Activated naive CD4-positive, alpha-beta T cell treated with anti-CD3 and anti-CD28 coated beads, Interleukin-2, amount 10 ng/mL, durations not matched to agents 7 days and 5 days (primary cell): ENCODE measurements around the gene OPA3.
A peak's percentile ranks its signal among the peaks of the same experiment; 100 is the strongest.
"Not testable (repeated sequence)": the region's sequence is repeated elsewhere in the genome, so short reads cannot be mapped to it uniquely, and the experiment has no call there.

Experiments
- CTCF ChIA-PET: fragments of 350-600 bp; sonication (Branson Sonifier 250); formaldehyde crosslinking; loops from one replicate; lab custom pipeline; 2021; ENCODE audit warnings: antibody characterized with exemption; lab: Charles Lee
- DNase-seq: peaks from one replicate; pipeline ENCODE4 v3.0.0-alpha.2; 2020
- H3K27ac Mint-ChIP-seq: one replicate; pipeline ENCODE4 v1.8.0; 2021; ENCODE audit warnings: mild to moderate bottlenecking, moderate library complexity, mixed read lengths
- H3K27me3 Mint-ChIP-seq: one replicate; pipeline ENCODE4 v1.8.0; 2021; ENCODE audit warnings: mild to moderate bottlenecking, mixed read lengths
- H3K36me3 Mint-ChIP-seq: one replicate; pipeline ENCODE4 v1.8.0; 2021; ENCODE audit warnings: mixed read lengths
- H3K4me1 Mint-ChIP-seq: one replicate; pipeline ENCODE4 v1.8.0; 2021; ENCODE audit warnings: mixed read lengths
- H3K4me3 Mint-ChIP-seq: one replicate; pipeline ENCODE4 v1.8.0; 2021; ENCODE audit warnings: mild to moderate bottlenecking, moderate library complexity, mixed read lengths
- H3K9me3 Mint-ChIP-seq: one replicate; pipeline ENCODE4 v1.8.0; 2021; ENCODE audit warnings: mixed read lengths

OPA3 gene

GRCh38 chr19:45584332-45585157, at the start of gene OPA3:
Gene OPA3, minus strand, starts transcription at chr19:45584802. Its CDS starts 38 bp downstream, at chr19:45584764.
- H3K27ac Mint-ChIP-seq = peak within 1 kb of the TSS; percentile 97
- peaks cover 22% of the 10 kb centered on the region for H3K27me3 Mint-ChIP-seq
- peaks cover 32% of the 10 kb centered on the region for H3K4me1 Mint-ChIP-seq
- DNase-seq = peak; percentile 100
- H3K36me3 Mint-ChIP-seq = peaks cover 15% of the 10 kb centered on the region
- CTCF ChIA-PET = interaction anchor here (1.0 to 2.0 kb wide), 3 partner anchors 14 to 58 kb away, joined by 3 to 10 read pairs (median 5); no protein-coding TSS in a partner anchor
- H3K9me3 Mint-ChIP-seq = no peaks in the 10 kb centered on the region
- peak within 1 kb of the TSS; percentile 83 for H3K4me3 Mint-ChIP-seq

- CTCF ChIA-PET = no interaction called here
- H3K9me3 Mint-ChIP-seq = no peaks in the 10 kb centered on the region
- no peak overlapping the region for H3K4me3 Mint-ChIP-seq
Observed at GRCh38 chr19:45632468-45633196, 48.0 kb upstream of the OPA3 start.

GRCh38 chr19:45630463-45630862, 45.9 kb upstream of the OPA3 start:
- H3K4me3 Mint-ChIP-seq = no peak overlapping the region
- H3K4me1 Mint-ChIP-seq = peaks cover 9% of the 10 kb centered on the region
- CTCF ChIA-PET = interaction anchor here (0.8 to 1.3 kb wide), 2 partner anchors 12 to 59 kb away, joined by 3 to 8 read pairs; no protein-coding TSS in a partner anchor
- H3K27me3 Mint-ChIP-seq = no peaks in the 10 kb centered on the region
- DNase-seq = no peak
- no peak overlapping the region for H3K27ac Mint-ChIP-seq
- H3K9me3 Mint-ChIP-seq = no peaks in the 10 kb centered on the region
- H3K36me3 Mint-ChIP-seq = peaks cover 26% of the 10 kb centered on the region

More at GRCh38 chr19:45632468-45633196, 48.0 kb upstream of the OPA3 start:
- DNase-seq = peak; percentile 38
- H3K36me3 Mint-ChIP-seq = peaks cover 20% of the 10 kb centered on the region
- no peaks in the 10 kb centered on the region for H3K27me3 Mint-ChIP-seq
- H3K4me1 Mint-ChIP-seq = peaks cover 12% of the 10 kb centered on the region
- peak overlapping the region; percentile 69 for H3K27ac Mint-ChIP-seq

GRCh38 chr19:45629704-45630103, 45.1 kb upstream of the OPA3 start:
- Mint-ChIP-seq H3K9me3 (no peaks in the 10 kb centered on the region), H3K27me3 (no peaks in the 10 kb centered on the region), H3K4me1 (peaks cover 9% of the 10 kb centered on the region), H3K4me3 (no peak overlapping the region), H3K36me3 (peaks cover 27% of the 10 kb centered on the region), H3K27ac (no peak overlapping the region)
- CTCF ChIA-PET = interaction anchor here (0.8 kb wide), 1 partner anchor 14 kb away, joined by 3 read pairs; no protein-coding TSS in a partner anchor
- no peak for DNase-seq

- H3K9me3 Mint-ChIP-seq, DNase-seq, H3K27me3 Mint-ChIP-seq, H3K27ac Mint-ChIP-seq, H3K4me1 Mint-ChIP-seq, H3K4me3 Mint-ChIP-seq: not testable (repeated sequence)
- peaks cover 35% of the 10 kb centered on the region for H3K36me3 Mint-ChIP-seq
- CTCF ChIA-PET = interaction anchor here (1.5 kb wide), 1 partner anchor 10 kb away, joined by 5 read pairs; no protein-coding TSS in a partner anchor
Observed at GRCh38 chr19:45628219-45628618, 43.6 kb upstream of the OPA3 start.

GRCh38 chr19:45623984-45624383, 39.4 kb upstream of the OPA3 start:
- no peaks in the 10 kb centered on the region for H3K27me3 Mint-ChIP-seq
- H3K36me3 Mint-ChIP-seq = peaks cover 41% of the 10 kb centered on the region
- H3K27ac Mint-ChIP-seq = no peak overlapping the region
- no peaks in the 10 kb centered on the region for H3K9me3 Mint-ChIP-seq
- no peak for DNase-seq
- no peaks in the 10 kb centered on the region for H3K4me1 Mint-ChIP-seq
- H3K4me3 Mint-ChIP-seq = no peak overlapping the region
- CTCF ChIA-PET = no interaction called here

GRCh38 chr19:45621976-45622503, 37.4 kb upstream of the OPA3 start:
- CTCF ChIA-PET = no interaction called here
- DNase-seq = no peak
- Mint-ChIP-seq H3K4me3 (no peak overlapping the region), H3K9me3 (no peaks in the 10 kb centered on the region), H3K27ac (no peak overlapping the region), H3K4me1 (no peaks in the 10 kb centered on the region), H3K36me3 (peaks cover 42% of the 10 kb centered on the region), H3K27me3 (no peaks in the 10 kb centered on the region)

GRCh38 chr19:45621389-45621788, 36.8 kb upstream of the OPA3 start:
- H3K4me3 Mint-ChIP-seq = no peak overlapping the region
- CTCF ChIA-PET = interaction anchor here (0.8 kb wide), 1 partner anchor 21 kb away, joined by 3 read pairs; no protein-coding TSS in a partner anchor
- H3K36me3 Mint-ChIP-seq = peaks cover 45% of the 10 kb centered on the region
- DNase-seq = no peak
- H3K4me1 Mint-ChIP-seq = no peaks in the 10 kb centered on the region
- no peak overlapping the region for H3K27ac Mint-ChIP-seq
- no peaks in the 10 kb centered on the region for H3K27me3 Mint-ChIP-seq
- H3K9me3 Mint-ChIP-seq = no peaks in the 10 kb centered on the region

GRCh38 chr19:45616704-45617017, 32.1 kb upstream of the OPA3 start:
- H3K4me1 Mint-ChIP-seq = peaks cover 19% of the 10 kb centered on the region

GRCh38 chr19:45615795-45616703, 31.4 kb upstream of the OPA3 start:
- peaks cover 52% of the 10 kb centered on the region for H3K36me3 Mint-ChIP-seq
- peak; percentile 77 for DNase-seq
- no peaks in the 10 kb centered on the region for H3K9me3 Mint-ChIP-seq
- H3K27ac Mint-ChIP-seq = peak overlapping the region; percentile 1
- H3K4me3 Mint-ChIP-seq = no peak overlapping the region
- CTCF ChIA-PET = interaction anchor here (1.1 to 1.6 kb wide), 2 partner anchors 13 to 26 kb away, joined by 3 to 4 read pairs; no protein-coding TSS in a partner anchor
- no peaks in the 10 kb centered on the region for H3K27me3 Mint-ChIP-seq
- H3K4me1 Mint-ChIP-seq = peaks cover 19% of the 10 kb centered on the region

More at GRCh38 chr19:45616704-45617017, 32.1 kb upstream of the OPA3 start:
- Mint-ChIP-seq H3K27me3 (no peaks in the 10 kb centered on the region), H3K36me3 (peaks cover 52% of the 10 kb centered on the region), H3K9me3 (no peaks in the 10 kb centered on the region), H3K27ac (no peak overlapping the region), H3K4me3 (no peak overlapping the region)
- no peak for DNase-seq
- CTCF ChIA-PET = interaction anchor here (1.6 kb wide), 1 partner anchor 25 kb away, joined by 4 read pairs; no protein-coding TSS in a partner anchor

GRCh38 chr19:45615056-45615455, 30.5 kb upstream of the OPA3 start:
- not testable (repeated sequence) for H3K27ac Mint-ChIP-seq, DNase-seq, H3K27me3 Mint-ChIP-seq, H3K9me3 Mint-ChIP-seq, H3K4me3 Mint-ChIP-seq
- H3K36me3 Mint-ChIP-seq = peaks cover 53% of the 10 kb centered on the region
- peaks cover 19% of the 10 kb centered on the region for H3K4me1 Mint-ChIP-seq
- CTCF ChIA-PET = interaction anchor here (1.1 to 1.3 kb wide), 2 partner anchors 14 to 164 kb away, joined by 3 read pairs; no protein-coding TSS in a partner anchor

- CTCF ChIA-PET = interaction anchor here (0.5 to 2.5 kb wide), 6 partner anchors 28 to 662 kb away, joined by 3 to 18 read pairs (median 3); partner anchors contain the start of gene QPCTL
- H3K27ac Mint-ChIP-seq = peak overlapping the region; percentile 76
- DNase-seq = peak; percentile 33
- peaks cover 19% of the 10 kb centered on the region for H3K4me1 Mint-ChIP-seq
- no peaks in the 10 kb centered on the region for H3K27me3 Mint-ChIP-seq
- peaks cover 57% of the 10 kb centered on the region for H3K36me3 Mint-ChIP-seq
- H3K9me3 Mint-ChIP-seq = peaks cover 1% of the 10 kb centered on the region
- no peak overlapping the region for H3K4me3 Mint-ChIP-seq
Observed at GRCh38 chr19:45613926-45614725, 29.5 kb upstream of the OPA3 start.
